WTC11 (cell line): Measurements from ENCODE around the gene KCNG1. TPM values are rescaled to one million over a fixed set of nuclear protein-coding genes. Genes with fewer than 3 reads are reported as not detected.

Source experiments
- ATAC-seq: fragments of 200-7000 bp; cut with Tn5 transposase; 2 replicates; pipeline ENCODE4 v1.10.0; 2021; ENCODE audit warnings: mild to moderate bottlenecking, moderate library complexity
- CTCF ChIA-PET: fragments of 300-600 bp; sonication (Branson Sonifier 250); formaldehyde crosslinking; loops from one replicate; lab custom pipeline; 2021; ENCODE audit warnings: antibody characterized with exemption; lab: Charles Lee
- POLR2A ChIA-PET: fragments of 350-600 bp; sonication (Branson Sonifier 250); formaldehyde crosslinking; loops from one replicate; lab custom pipeline; 2021; ENCODE audit warnings: antibody characterized with exemption; lab: Charles Lee
- DNase-seq: peaks from one replicate; pipeline ENCODE4 v3.0.0; 2021; ENCODE audit warnings: low spot score
- H3K27ac Mint-ChIP-seq: 2 replicates; pipeline ENCODE4 v1.8.0; 2021; ENCODE audit warnings: mixed read lengths
- H3K27me3 Mint-ChIP-seq: 2 replicates; pipeline ENCODE4 v1.8.0; 2021; ENCODE audit warnings: low read depth, mild to moderate bottlenecking, moderate library complexity, mixed read lengths
- H3K36me3 Mint-ChIP-seq: 2 replicates; pipeline ENCODE4 v1.8.0; 2021; ENCODE audit warnings: mixed read lengths
- H3K4me1 Mint-ChIP-seq: 2 replicates; pipeline ENCODE4 v1.8.0; 2022; ENCODE audit warnings: mixed read lengths
- H3K4me3 Mint-ChIP-seq: 2 replicates; pipeline ENCODE4 v1.8.0; 2021; ENCODE audit warnings: mild to moderate bottlenecking, moderate library complexity, mixed read lengths
- H3K9me3 Mint-ChIP-seq: 2 replicates; pipeline ENCODE4 v1.8.0; 2021; ENCODE audit warnings: mixed read lengths
- AFF4 ChIP-seq: sonication (generic); formaldehyde crosslinking; IDR thresholded peaks from 2 replicates; pipeline ENCODE4 v1.8.1; 2023; ENCODE audit warnings: mild to moderate bottlenecking, missing genetic modification reagents, borderline replicate concordance
- ATF1 ChIP-seq: sonication (generic); formaldehyde crosslinking; IDR thresholded peaks from 2 replicates; pipeline ENCODE4 v1.8.1; 2023; ENCODE audit warnings: mild to moderate bottlenecking, moderate library complexity, missing genetic modification reagents
- ATF3 ChIP-seq: sonication (generic); formaldehyde crosslinking; conservative IDR thresholded peaks from 2 replicates; pipeline ENCODE4 v1.8.1; 2022; ENCODE audit warnings: mild to moderate bottlenecking, missing genetic modification reagents
- CDX4 ChIP-seq: fragments of 250-450 bp; sonication (Bioruptor Pico); IDR thresholded peaks from 2 replicates; pipeline ENCODE4 v1.9.0; 2021; ENCODE audit warnings: moderate library complexity, mild to moderate bottlenecking, inconsistent platforms, borderline replicate concordance
- CREB1 ChIP-seq: sonication (generic); formaldehyde crosslinking; IDR thresholded peaks from 2 replicates; pipeline ENCODE4 v1.8.0; 2023; ENCODE audit warnings: mild to moderate bottlenecking, missing genetic modification reagents
- CREM ChIP-seq: sonication (generic); formaldehyde crosslinking; IDR thresholded peaks from 2 replicates; pipeline ENCODE4 v1.8.1; 2022; ENCODE audit warnings: mild to moderate bottlenecking, missing genetic modification reagents, moderate library complexity
- E2F1 ChIP-seq: sonication (generic); formaldehyde crosslinking; IDR thresholded peaks from 2 replicates; pipeline ENCODE4 v1.8.0; 2022; ENCODE audit warnings: mild to moderate bottlenecking, missing genetic modification reagents
- E2F4 ChIP-seq: sonication (generic); formaldehyde crosslinking; IDR thresholded peaks from 2 replicates; pipeline ENCODE4 v1.8.1; 2022; ENCODE audit warnings: low read depth, mild to moderate bottlenecking, moderate library complexity, missing genetic modification reagents, borderline replicate concordance
- FOXP4 ChIP-seq: sonication (generic); formaldehyde crosslinking; IDR thresholded peaks from 2 replicates; pipeline ENCODE4 v1.8.0; 2022; ENCODE audit warnings: mild to moderate bottlenecking, missing genetic modification reagents
- GTF2I ChIP-seq: fragments of 250-450 bp; sonication (Bioruptor Pico); conservative IDR thresholded peaks from 2 replicates; pipeline ENCODE4 v1.4.0; 2021; ENCODE audit warnings: mild to moderate bottlenecking
- IRF2 ChIP-seq: sonication (generic); formaldehyde crosslinking; IDR thresholded peaks from 2 replicates; pipeline ENCODE4 v1.8.0; 2022; ENCODE audit warnings: low read depth, missing genetic modification reagents, borderline replicate concordance
- MLX ChIP-seq: sonication (generic); formaldehyde crosslinking; IDR thresholded peaks from 2 replicates; pipeline ENCODE4 v1.8.1; 2023; ENCODE audit warnings: mild to moderate bottlenecking, missing genetic modification reagents, moderate library complexity
- MXD4 ChIP-seq: fragments of 250-450 bp; sonication (Bioruptor Pico); IDR thresholded peaks from 2 replicates; pipeline ENCODE4 v1.8.0; 2021; ENCODE audit warnings: mild to moderate bottlenecking, moderate library complexity, borderline replicate concordance
- RELA ChIP-seq: sonication (generic); formaldehyde crosslinking; IDR thresholded peaks from 2 replicates; pipeline ENCODE4 v1.8.1; 2022; ENCODE audit warnings: missing genetic modification reagents, mild to moderate bottlenecking, borderline replicate concordance
- SMAD4 ChIP-seq: sonication (generic); formaldehyde crosslinking; IDR thresholded peaks from 2 replicates; pipeline ENCODE4 v1.8.0; 2022; ENCODE audit warnings: mild to moderate bottlenecking, missing genetic modification reagents
- ZNF263 ChIP-seq: sonication (generic); formaldehyde crosslinking; IDR thresholded peaks from 2 replicates; pipeline ENCODE4 v1.8.1; 2022; ENCODE audit warnings: low read depth, mild to moderate bottlenecking, moderate library complexity, missing genetic modification reagents
- ZNF416 ChIP-seq: fragments of 250-450 bp; sonication (Bioruptor Pico); IDR thresholded peaks from 2 replicates; pipeline ENCODE4 v1.9.0; 2021; ENCODE audit warnings: mild to moderate bottlenecking, inconsistent platforms
- total RNA-seq: library from RNA; stranded (reverse); gene quantifications from 3 replicates; pipeline ENCODE4 v1.2.3, GENCODE V29; 2021

Gene KCNG1
- total RNA-seq, 1 experiment from 2014 or later: 34.6 TPM

- TF ChIP-seq RELA (CRISPR knock-in tag): no peak
- no peak for TF ChIP-seq ZNF263 (CRISPR knock-in tag)
- TF ChIP-seq GTF2I (CRISPR knock-in tag): no peak
- TF ChIP-seq E2F1 (CRISPR knock-in tag): no peak
Observed at GRCh38 chr20:50957276-50957675, 65.6 kb downstream of the KCNG1 start (continued).

- POLR2A ChIA-PET: no interaction called here
- CTCF ChIA-PET: no interaction called here
- Mint-ChIP-seq H3K27ac (no peak overlapping the region), H3K36me3 (peaks cover 45% of the 10 kb centered on the region), H3K9me3 (no peaks in the 10 kb centered on the region), H3K4me3 (no peak overlapping the region), H3K27me3 (no peaks in the 10 kb centered on the region), H3K4me1 (peaks cover 16% of the 10 kb centered on the region)
- ATAC-seq: no peak
- no peak for TF ChIP-seq ZNF416 (CRISPR knock-in tag)
- TF ChIP-seq AFF4 (CRISPR knock-in tag): no peak
- TF ChIP-seq CREM (CRISPR knock-in tag): no peak
- TF ChIP-seq ATF3 (CRISPR knock-in tag): no peak
- TF ChIP-seq MXD4 (CRISPR knock-in tag): no peak
- TF ChIP-seq ATF1 (CRISPR knock-in tag): no peak
- TF ChIP-seq CDX4 (CRISPR knock-in tag): no peak
- TF ChIP-seq E2F4 (CRISPR knock-in tag): no peak
- TF ChIP-seq CREB1: no peak
- TF ChIP-seq SMAD4 (CRISPR knock-in tag): no peak
- TF ChIP-seq MLX (CRISPR knock-in tag): no peak
- no peak for TF ChIP-seq FOXP4 (CRISPR knock-in tag)
- TF ChIP-seq IRF2 (CRISPR knock-in tag): no peak
- DNase-seq: no peak
Observed at GRCh38 chr20:50953821-50954220, 69.1 kb downstream of the KCNG1 start.

Other genes with a start within 250 kb of the KCNG1 start
- gene BCAS4, start 228.0 kb downstream of the KCNG1 start, total RNA-seq: 25.8 to 31.0 TPM (median 29.8 TPM) in 3 replicates
- 106 to 116 TPM (median 109 TPM) in 3 replicates for gene ADNP, start 91.7 kb downstream of the KCNG1 start, total RNA-seq
- gene DPM1, start 64.6 kb downstream of the KCNG1 start, total RNA-seq: 50.0 to 57.8 TPM (median 50.4 TPM) in 3 replicates
- 6.0 to 6.7 TPM (median 6.0 TPM) in 3 replicates for gene MOCS3, start 64.3 kb downstream of the KCNG1 start, total RNA-seq